HepG2 (cell line): ENCODE results near the gene LMOD1. TPM values are rescaled to one million over a fixed set of nuclear protein-coding genes. Genes with fewer than 3 reads are reported as not detected.

Source experiments
- ATAC-seq: fragments of 200-7000 bp; cut with Tn5 transposase; 3 replicates; pipeline ENCODE4 v1.9.1; 2020; ENCODE audit warnings: mild to moderate bottlenecking, moderate library complexity
- BruUV-seq: library from RNA; stranded (reverse); fragments of 400-500 nt; replicated peaks from 2 replicates; lab custom pipeline; 2021; lab: Mats Ljungman, UMichigan
- CTCF ChIA-PET: fragments of 300-600 bp; formaldehyde crosslinking; extraction: SDS; loops from one replicate; lab custom pipeline; 2021; ENCODE audit warnings: low total read pairs, inconsistent platforms, low intra/inter-chr PET ratio; lab: Yijun Ruan, JAX
- POLR2A ChIA-PET: fragments of 350-600 bp; sonication (Branson Sonifier 250); formaldehyde crosslinking; loops from one replicate; lab custom pipeline; 2020; ENCODE audit warnings: antibody characterized with exemption, inconsistent platforms; lab: Yijun Ruan, JAX
- DNase-seq: peaks from one replicate; pipeline ENCODE4 v3.0.0-alpha.2; 2015; ENCODE audit warnings: low spot score
- FAIRE-seq: peaks from 3 replicates; lab custom pipeline; 2011; peaks lifted over from hg19 to GRCh38; lab: Jason Lieb, UNC
- H2AFZ ChIP-seq: one replicate; pipeline ENCODE4 v1.6.1; 2011; ENCODE audit warnings: low read length, inconsistent platforms
- H3K27ac ChIP-seq: fragments of 300-600 bp; 3 replicates; pipeline ENCODE4 v1.8.0; 2011; ENCODE audit warnings: mixed run types, mild to moderate bottlenecking, mixed read lengths, low read length, inconsistent platforms; ENCODE audit not compliant: insufficient read depth; ENCODE audit errors: extremely low read length
- H3K27me3 ChIP-seq, 2 experiments: fragments of 200-600 bp in 1 of 2; 2 replicates in 1 of 2; 3 replicates in 1 of 2; pipeline versions ENCODE4 v1.6.0 to v1.8.0; 2011; ENCODE audit warnings: low read length in 2 of 2, mild to moderate bottlenecking in 2 of 2, moderate library complexity in 2 of 2, inconsistent platforms in 1 of 2; ENCODE audit not compliant: insufficient read depth in 2 of 2, control insufficient read depth in 1 of 2
- H3K36me3 ChIP-seq, 2 experiments: fragments of 200-600 bp in 1 of 2; replicated peaks in 1 of 2; 2 replicates in 1 of 2; 3 replicates in 1 of 2; pipeline versions ENCODE4 v1.5.1 to v1.8.0; 2011; ENCODE audit warnings: low read length in 2 of 2, inconsistent platforms in 1 of 2; ENCODE audit not compliant: insufficient read depth in 2 of 2, control insufficient read depth in 1 of 2
- H3K4me1 ChIP-seq: 2 replicates; pipeline ENCODE4 v1.5.1; 2012; ENCODE audit warnings: low read length, inconsistent platforms; ENCODE audit not compliant: insufficient read depth
- H3K4me2 ChIP-seq: 2 replicates; pipeline ENCODE4 v1.6.0; 2011; ENCODE audit warnings: low read depth, low read length, inconsistent platforms
- H3K4me3 ChIP-seq, 3 experiments: fragments of 200-600 bp in 1 of 3; sonication (generic), shearing (Covaris generic) in 1 of 3; replicated peaks in 1 of 3; 2 replicates each; pipeline ENCODE4 v1.5.1; 2011 to 2016; ENCODE audit warnings: low read length in 3 of 3, inconsistent platforms in 2 of 3, low read depth in 2 of 3, mild to moderate bottlenecking in 2 of 3, control low read depth in 1 of 3, mixed read lengths in 1 of 3; ENCODE audit not compliant: insufficient read depth in 1 of 3
- H3K79me2 ChIP-seq: one replicate; pipeline ENCODE4 v1.6.1; 2011; ENCODE audit warnings: low read length, inconsistent platforms; ENCODE audit not compliant: insufficient read depth
- H3K9ac ChIP-seq: 2 replicates; pipeline ENCODE4 v1.6.0; 2011; ENCODE audit warnings: mild to moderate bottlenecking, low read depth, low read length, inconsistent platforms; ENCODE audit not compliant: insufficient read depth
- H3K9me3 ChIP-seq: 2 replicates; pipeline ENCODE4 v1.5.1; 2012; ENCODE audit warnings: mild to moderate bottlenecking, low read length
- H4K20me1 ChIP-seq: 2 replicates; pipeline ENCODE4 v1.6.0; 2011; ENCODE audit warnings: inconsistent platforms, mild to moderate bottlenecking, low read length, moderate library complexity; ENCODE audit not compliant: insufficient read depth
- CCAR2 ChIP-seq: fragments of 200-400 bp; formaldehyde crosslinking; optimal IDR thresholded peaks from 2 replicates; pipeline ENCODE3; 2018; ENCODE audit warnings: low read depth, mild to moderate bottlenecking, low read length, moderate library complexity
- EED ChIP-seq: sonication (generic); formaldehyde crosslinking; IDR thresholded peaks from 2 replicates; pipeline ENCODE4 v1.5.0; 2020; ENCODE audit warnings: mild to moderate bottlenecking, missing genetic modification reagents
- EZH2 ChIP-seq: conservative IDR thresholded peaks from 2 replicates; pipeline ENCODE4 v1.6.1; 2012; ENCODE audit warnings: mild to moderate bottlenecking, low read depth, low read length, moderate library complexity
- HNRNPK ChIP-seq: fragments of 200-400 bp; formaldehyde crosslinking; IDR thresholded peaks from 2 replicates; pipeline ENCODE4 v1.6.1; 2018; ENCODE audit warnings: low read length, low read depth, moderate library complexity, mild to moderate bottlenecking; ENCODE audit not compliant: poor library complexity, severe bottlenecking
- REPIN1 ChIP-seq: sonication (generic); formaldehyde crosslinking; IDR thresholded peaks from 2 replicates; pipeline ENCODE4 v1.8.0; 2022; ENCODE audit warnings: missing genetic modification reagents, low read depth, mild to moderate bottlenecking, borderline replicate concordance
- SAP130 ChIP-seq: IDR thresholded peaks from 2 replicates; pipeline ENCODE4 v1.6.1; 2016; ENCODE audit warnings: low read depth
- SIN3A ChIP-seq: IDR thresholded peaks from 2 replicates; pipeline ENCODE4 v1.6.1; 2011; ENCODE audit warnings: low read depth, mild to moderate bottlenecking, control low read depth, low read length, borderline replicate concordance
- SP2 ChIP-seq: sonication (generic); formaldehyde crosslinking; IDR thresholded peaks from 2 replicates; pipeline ENCODE4 v1.5.1; 2020; ENCODE audit warnings: mild to moderate bottlenecking, missing genetic modification reagents
- SUZ12 ChIP-seq: fragments of 150-350 bp; IDR thresholded peaks from 2 replicates; pipeline ENCODE4 v1.6.1; 2014; ENCODE audit warnings: low read depth, low read length
- ZBTB25 ChIP-seq: IDR thresholded peaks from 2 replicates; pipeline ENCODE4 v1.6.1; 2018; ENCODE audit warnings: missing genetic modification reagents
- ZNF225 ChIP-seq: sonication (generic); formaldehyde crosslinking; IDR thresholded peaks from 2 replicates; pipeline ENCODE4 v1.4.0; 2020; ENCODE audit warnings: mild to moderate bottlenecking, missing genetic modification reagents
- ZNF558 ChIP-seq: sonication (generic); formaldehyde crosslinking; IDR thresholded peaks from 2 replicates; pipeline ENCODE4 v1.9.0; 2022; ENCODE audit warnings: mild to moderate bottlenecking, missing genetic modification reagents, borderline replicate concordance
- ZNF567 ChIP-seq: sonication (generic); formaldehyde crosslinking; IDR thresholded peaks from 2 replicates; pipeline ENCODE4 v1.8.1; 2023; ENCODE audit warnings: mild to moderate bottlenecking, missing genetic modification reagents, borderline replicate concordance
- ZNF619 ChIP-seq: sonication (generic); formaldehyde crosslinking; IDR thresholded peaks from 2 replicates; pipeline ENCODE4 v1.4.0; 2020; ENCODE audit warnings: mild to moderate bottlenecking, missing genetic modification reagents
- ZNF772 ChIP-seq: sonication (generic); formaldehyde crosslinking; IDR thresholded peaks from 2 replicates; pipeline ENCODE4 v1.5.0; 2020; ENCODE audit warnings: mild to moderate bottlenecking, missing genetic modification reagents
- WGBS: methylation state at CpG from one replicate; pipeline ENCODE4 v1.1.6; 2017; ENCODE audit warnings: low lambda C conversion rate; 5-methylcytosine and 5-hydroxymethylcytosine counted together
- in situ Hi-C: cut with HindIII; loops from 2 replicates; pipeline ENCODE4 v1.10.0; 2017; ENCODE audit warnings: low pct_unique_long_range_greater_than_20kb; ENCODE audit not compliant: extremely low pct_ligation_motif_present
- intact Hi-C: fragments of 100-400 bp; cut with micrococcal nuclease; formaldehyde crosslinking; loops from one replicate; pipeline ENCODE4 v1.10.0; 2022; ENCODE audit not compliant: unreplicated experiment
- polyA plus RNA-seq, 8 experiments: library from polyadenylated mRNA; depleted of rRNA in 3 of 8; stranded (reverse) in 7 of 8; unstranded in 1 of 8; fragments of >200 nt; fragmentation: Illumina TruSeq in 4 of 8; extraction: Trizol in 4 of 8; gene quantifications; 2 replicates each; pipeline versions ENCODE4 v1.2.1 to v1.2.3, GENCODE V29; 2011 to 2016; ENCODE audit warnings: low read depth in 4 of 8, missing spikeins in 1 of 8, mixed read lengths in 1 of 8; ENCODE audit not compliant: insufficient read depth in 1 of 8
- total RNA-seq, 5 experiments: library from RNA; depleted of rRNA; stranded (reverse); fragments of >200 nt; fragmentation: Illumina TruSeq; extraction: Trizol; gene quantifications; 2 replicates each; pipeline ENCODE4 v1.2.3, GENCODE V29; 2016; ENCODE audit warnings: low read depth in 1 of 5

LMOD1 gene
- total and polyA plus RNA-seq, 2 of the 13 experiments (the other 11 are each of a cell fraction or from before 2014, with no cell fraction given) = not detected

- no peak for FAIRE-seq
- H4K20me1 ChIP-seq = no peaks in the 10 kb centered on the region
- no peaks in the 10 kb centered on the region for H3K36me3 ChIP-seq
- POLR2A ChIA-PET = interaction anchor here (0.9 kb wide), 1 partner anchor 66 kb away, joined by 3 read pairs; the partner anchor contains the start of gene TIMM17A
- in situ Hi-C loops = no loop called here
- H3K4me1 ChIP-seq = peaks cover 18% of the 10 kb centered on the region
- peak overlapping the region; percentile 85 for H3K4me2 ChIP-seq
- no peaks in the 10 kb centered on the region for H3K9me3 ChIP-seq
- DNase-seq = no peak
- CTCF ChIA-PET = no interaction called here
- peak overlapping the region; percentile 57 to 75 (median 65) for H3K4me3 ChIP-seq
- peaks cover 5 to 36% of the 10 kb centered on the region in 2 experiments; a peak in 3 of 5 replicates for H3K27me3 ChIP-seq
- ATAC-seq = 0 out of 3 replicates have a peak, but pooled peaks have one; percentile 3
- H2AFZ ChIP-seq = no peak overlapping the region
- no peaks in the 10 kb centered on the region for H3K79me2 ChIP-seq
- WGBS = 27% methylated on average over 10 of the region's 33 CpGs
- no peak overlapping the region for H3K27ac ChIP-seq
- intact Hi-C loops = loop anchor here (5.0 kb wide), 1 partner anchor 93 kb away; the partner anchor contains the start of gene RNPEP
- peak overlapping the region; percentile 36; the same call in 1 of the 2 replicates for H3K9ac ChIP-seq
- BruUV-seq = no TSS peak
- 0 out of 2 replicates have a peak, but pooled peaks have one; percentile 40 for TF ChIP-seq EED (CRISPR knock-in tag)
- TF ChIP-seq CCAR2 = no peak
- TF ChIP-seq, all 625 proteins: peak for 1
Observed at GRCh38 chr1:201889090-201889968, 57.0 kb downstream of the LMOD1 start.

- H3K27ac ChIP-seq = no peak within 1 kb of the TSS
- peaks cover 5 to 36% of the 10 kb centered on the region in 2 experiments; a peak in 3 of 5 replicates for H3K27me3 ChIP-seq
- DNase-seq = peak; percentile 29
- no TSS peak for BruUV-seq
- FAIRE-seq = no peak
- ChIA-PET POLR2A (no interaction called here), CTCF (no interaction called here)
- H3K9me3 ChIP-seq = no peaks in the 10 kb centered on the region
- H3K4me2 ChIP-seq = peak within 1 kb of the TSS; percentile 85
- H2AFZ ChIP-seq = no peak within 1 kb of the TSS
- H3K79me2 ChIP-seq = no peaks in the 10 kb centered on the region
- WGBS = 11% methylated on average over 12 of the region's 49 CpGs
- H3K36me3 ChIP-seq = no peaks in the 10 kb centered on the region
- no peaks in the 10 kb centered on the region for H4K20me1 ChIP-seq
- H3K9ac ChIP-seq = peak within 1 kb of the TSS; percentile 36
- in situ Hi-C loops (no loop called here), intact Hi-C loops (loop anchor here (5.0 kb wide), 1 partner anchor 94 kb away; the partner anchor contains the start of gene RNPEP)
- ATAC-seq = peak; percentile 63
- H3K4me1 ChIP-seq = peaks cover 27% of the 10 kb centered on the region
- H3K4me3 ChIP-seq = peak within 1 kb of the TSS; percentile 57 to 75 (median 65)
- TF ChIP-seq ZNF558 (no peak), ZNF772 (CRISPR knock-in tag) (0 out of 2 replicates have a peak, but pooled peaks have one; percentile 20), HNRNPK (peak; percentile 63), ZNF225 (no peak), ZBTB25 (no peak), EZH2 (0 out of 2 replicates have a peak, but pooled peaks have one; percentile 3), SUZ12 (no peak), ZNF619 (CRISPR knock-in tag) (no peak), SIN3A (no peak), ZNF567 (CRISPR knock-in tag) (no peak), REPIN1 (CRISPR knock-in tag) (no peak), SAP130 (CRISPR knock-in tag) (peak; percentile 46), SP2 (no peak)
Observed at GRCh38 chr1:201888282-201889089, 57.9 kb downstream of the LMOD1 start, which contains the start of gene SHISA4. Gene SHISA4, plus strand, starts transcription at chr1:201888898. Its CDS starts 97 bp downstream, at chr1:201888995.
